HG03565 (cell line): ENCODE results near the gene CA10.
A peak's percentile ranks its signal among the peaks of the same experiment; 100 is the strongest.

Source experiments
- ATAC-seq: cut with Tn5 transposase; IDR thresholded peaks from one replicate; pipeline ENCODE4 v1.9.1; 2021; ENCODE audit warnings: mild to moderate bottlenecking, moderate library complexity; ENCODE audit not compliant: unreplicated experiment

Gene CA10

GRCh38 chr17:52147872-52148271 lies 10.6 kb downstream of the CA10 start:
- ATAC-seq, result peak; percentile 65

- no peak for ATAC-seq
Measured at GRCh38 chr17:52147431-52147830, 11.1 kb downstream of the CA10 start.

DNA sequence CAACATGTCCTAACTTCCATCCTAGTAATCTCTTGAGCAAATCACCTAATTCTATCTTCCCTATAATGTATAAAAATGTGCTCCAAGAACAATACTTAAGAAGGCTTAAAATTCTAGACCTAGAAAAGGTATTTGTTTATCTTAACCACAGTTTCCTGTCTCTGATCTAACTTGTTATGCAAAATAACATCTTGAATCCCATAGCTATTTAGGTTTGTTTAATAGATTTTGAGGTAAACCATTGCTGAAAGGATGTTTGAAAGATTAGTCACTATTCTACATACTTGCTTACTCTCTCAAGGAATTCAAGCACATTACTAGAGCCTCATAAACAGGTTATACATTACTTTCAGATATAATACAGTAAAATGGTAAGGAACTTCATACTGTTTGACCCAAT lies 13.0 kb downstream of the CA10 start:
- ATAC-seq, result no peak

GRCh38 chr17:52143542-52143941 lies 15.0 kb downstream of the CA10 start:
- ATAC-seq, result no peak

DNA sequence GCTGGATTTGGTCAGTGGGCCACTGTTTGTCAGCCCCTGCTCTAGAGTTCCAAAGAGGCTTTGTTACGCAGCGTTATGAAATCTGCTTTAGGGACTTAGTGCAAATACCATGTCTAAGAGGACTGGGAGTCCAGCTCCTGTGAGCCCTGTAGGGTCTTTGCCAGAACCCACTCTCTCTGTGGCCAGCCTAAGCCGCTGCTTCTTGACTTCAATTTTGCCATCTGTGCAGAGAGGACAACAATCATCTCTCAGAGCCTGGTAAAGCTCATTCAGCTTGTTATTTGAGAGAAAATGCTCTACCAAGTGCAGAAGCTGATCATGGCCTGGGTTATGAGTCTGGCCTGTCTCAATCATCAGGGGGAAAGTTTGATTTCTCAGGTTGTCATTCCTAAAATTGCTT lies 17.9 kb downstream of the CA10 start:
- no peak for ATAC-seq

- ATAC-seq, result no peak
Measured at GRCh38 chr17:52138752-52139151, 19.8 kb downstream of the CA10 start.

DNA sequence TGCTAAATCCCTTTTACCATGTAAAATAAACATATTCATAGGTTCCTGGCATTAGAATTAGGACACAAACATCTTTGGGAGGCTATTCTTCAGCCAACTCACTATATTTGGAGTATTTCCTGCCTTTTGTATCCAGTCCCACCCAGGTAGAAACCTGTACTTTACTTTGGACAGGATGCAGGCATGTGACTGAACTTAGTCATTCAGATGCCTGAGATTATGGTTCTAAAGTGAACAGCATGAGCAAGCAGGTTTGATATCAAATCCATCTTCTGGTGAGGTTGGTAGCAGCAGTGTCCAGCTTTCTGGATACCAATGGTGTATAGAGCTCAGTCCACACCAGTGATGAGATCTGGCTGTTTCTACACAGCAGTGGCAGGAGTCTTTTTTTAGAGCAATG lies 20.2 kb downstream of the CA10 start:
- ATAC-seq, result no peak

DNA sequence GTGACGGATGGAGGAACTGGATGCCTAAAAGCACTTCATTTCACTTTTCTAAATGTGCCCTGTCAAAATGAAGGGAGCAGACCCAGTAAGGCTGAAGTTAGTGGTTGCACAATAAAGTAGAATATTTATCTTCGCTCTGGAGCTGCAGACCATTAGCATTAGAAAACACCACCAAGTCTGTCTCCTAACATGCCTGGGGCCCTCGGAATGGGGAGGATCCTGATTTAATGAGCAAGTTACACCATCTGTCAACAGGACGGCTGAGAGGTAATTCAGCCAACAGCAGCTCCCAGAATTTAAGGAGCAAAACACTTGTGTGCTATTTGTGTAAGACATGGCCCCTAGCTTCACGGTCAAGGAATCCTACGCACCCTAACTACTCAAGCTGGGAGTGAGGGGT lies 22.3 kb downstream of the CA10 start:
- ATAC-seq, result no peak

DNA sequence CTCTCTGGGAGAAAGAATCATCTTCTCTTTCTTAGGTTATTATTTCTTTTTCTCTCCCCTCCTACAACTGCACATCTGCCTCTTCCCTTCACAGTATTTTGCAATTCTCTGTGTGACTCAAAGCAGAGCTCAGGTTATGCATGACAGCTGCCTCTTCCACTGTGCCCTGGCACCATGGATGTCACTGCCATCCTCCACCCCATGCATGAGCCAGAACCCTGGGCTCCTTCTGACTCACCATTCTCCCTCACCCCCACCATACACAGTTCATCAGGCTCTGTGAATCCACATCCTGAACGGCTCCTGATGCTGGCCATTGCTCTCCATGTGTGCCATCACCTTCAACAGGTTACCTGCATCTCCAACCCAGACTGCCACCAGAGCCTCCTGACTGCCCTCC lies 23.9 kb downstream of the CA10 start:
- ATAC-seq, result no peak

DNA sequence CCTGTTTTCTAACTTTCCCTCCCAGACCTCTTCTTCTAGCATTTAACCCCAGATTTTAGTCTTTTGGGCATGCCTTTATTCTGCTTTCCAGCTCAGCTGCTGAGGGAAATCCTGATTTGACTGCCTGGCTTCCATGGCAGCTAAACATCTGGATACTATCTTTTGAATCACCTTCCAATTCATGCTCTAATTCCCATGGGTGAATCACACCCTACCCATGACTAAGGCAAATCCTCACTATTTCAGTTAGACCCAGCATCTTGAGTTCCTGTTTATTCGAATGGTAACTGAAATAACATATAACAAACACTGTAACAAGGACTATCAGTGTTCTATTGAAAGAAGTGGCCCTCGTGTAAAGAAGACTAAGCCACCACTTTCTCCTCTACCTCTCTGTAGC lies 29.8 kb downstream of the CA10 start:
- ATAC-seq, result no peak

DNA sequence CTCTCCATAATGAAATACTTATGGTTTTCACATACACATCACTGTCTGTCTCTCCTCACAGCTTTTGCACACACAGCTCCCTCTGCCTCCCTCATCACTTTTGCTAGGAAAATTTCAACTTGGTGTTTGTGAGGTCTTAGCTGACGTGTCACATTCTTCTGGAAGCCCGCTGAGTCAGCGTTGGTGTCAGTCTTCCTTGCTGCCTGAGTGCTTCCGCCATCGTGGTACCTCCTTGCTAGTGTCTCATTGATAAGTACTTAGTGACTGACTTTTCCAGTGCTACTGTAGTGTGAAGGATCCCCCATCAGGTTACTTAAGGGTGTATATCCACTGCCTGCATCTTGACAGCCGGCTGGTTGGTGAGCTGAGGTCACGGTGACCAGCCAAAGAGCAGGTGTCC lies 33.5 kb downstream of the CA10 start:
- ATAC-seq, result no peak

DNA sequence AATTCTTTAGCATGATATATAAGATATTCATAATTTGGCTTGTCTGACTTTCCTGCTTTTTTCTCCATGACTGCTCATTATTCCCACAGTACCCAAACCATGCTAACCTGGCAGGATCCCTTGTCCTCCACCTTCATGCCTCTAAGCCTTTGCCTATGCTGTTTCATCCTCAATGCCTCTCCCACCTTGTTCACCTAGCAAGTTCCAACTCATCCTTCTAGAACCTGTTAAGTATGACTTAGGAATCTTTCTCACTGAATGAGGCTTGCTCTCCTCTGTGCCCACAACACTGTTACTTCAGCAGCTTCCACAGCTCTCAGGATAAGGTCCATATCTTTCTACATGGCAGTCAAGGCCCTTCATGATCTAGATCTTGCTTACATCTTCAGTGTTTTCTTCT lies 34.0 kb downstream of the CA10 start:
- ATAC-seq, result no peak

GRCh38 chr17:52120465-52120864 lies 38.0 kb downstream of the CA10 start:
- ATAC-seq, result no peak

DNA sequence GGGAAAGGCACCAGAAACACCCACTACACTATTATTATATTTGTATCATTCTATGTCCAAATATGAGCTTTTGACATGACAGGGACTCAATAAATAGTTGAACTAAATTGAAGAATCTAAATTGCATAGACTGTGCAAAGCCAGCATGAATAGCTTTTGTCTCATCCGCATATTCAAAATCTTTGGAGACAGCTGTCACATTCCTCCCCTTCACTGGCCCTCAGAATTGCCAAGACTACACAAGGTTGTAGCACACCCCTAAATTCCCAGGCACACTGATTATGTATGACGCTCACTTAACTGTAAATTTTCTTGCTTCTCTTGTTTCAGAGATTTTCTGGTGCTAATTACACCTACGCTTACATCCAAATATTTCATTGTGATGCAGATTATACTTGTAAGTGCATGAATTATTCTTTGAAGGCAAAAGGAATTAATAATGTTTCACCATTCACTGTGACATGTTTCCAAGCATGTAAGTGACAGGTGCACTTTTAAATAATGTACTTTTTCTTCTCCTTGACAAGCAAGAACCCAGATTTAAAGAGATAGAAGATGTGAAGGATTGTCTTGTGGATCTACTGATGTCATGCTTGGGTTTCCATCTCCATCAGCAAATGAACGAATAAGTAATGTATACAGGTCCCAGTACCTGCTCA lies 47.5 kb downstream of the CA10 start:
- no peak for ATAC-seq

DNA sequence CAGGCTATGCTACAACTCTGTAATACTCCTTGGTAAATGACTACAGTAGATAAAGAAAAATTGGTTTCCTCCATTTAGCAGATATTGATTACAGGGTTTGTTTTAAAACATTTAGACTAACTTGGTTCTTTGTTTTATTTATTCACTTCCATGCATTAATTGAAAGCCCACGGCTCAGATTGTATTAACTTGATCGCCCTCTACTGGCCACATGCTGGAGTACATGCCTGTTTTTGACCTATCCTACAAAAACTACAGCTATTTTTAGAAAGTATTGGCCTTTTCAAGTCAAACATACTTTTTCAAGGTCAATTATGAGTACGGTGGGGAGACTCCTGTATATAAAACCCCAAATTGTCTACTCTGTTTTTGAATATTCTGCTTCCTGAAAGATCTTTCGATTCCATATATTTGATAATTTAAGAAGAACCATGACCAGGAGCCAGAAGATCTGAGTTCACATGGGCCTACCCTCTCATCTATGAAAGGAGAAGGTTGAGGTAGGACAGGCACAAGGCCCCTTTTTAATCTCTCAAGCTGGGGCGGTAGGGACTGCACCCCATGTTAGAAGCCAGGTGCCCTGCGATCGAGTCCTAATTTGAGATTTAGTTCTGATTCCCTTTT lies 51.8 kb downstream of the CA10 start:
- ATAC-seq, result peak; percentile 54

GRCh38 chr17:52106072-52106471 lies 52.4 kb downstream of the CA10 start:
- ATAC-seq, result no peak

GRCh38 chr17:52105591-52105990 lies 52.9 kb downstream of the CA10 start:
- no peak for ATAC-seq

- ATAC-seq, result no peak
Measured at GRCh38 chr17:52096056-52096455, 62.5 kb downstream of the CA10 start.

- no peak for ATAC-seq
Measured at GRCh38 chr17:52084176-52084575, 74.3 kb downstream of the CA10 start.

DNA sequence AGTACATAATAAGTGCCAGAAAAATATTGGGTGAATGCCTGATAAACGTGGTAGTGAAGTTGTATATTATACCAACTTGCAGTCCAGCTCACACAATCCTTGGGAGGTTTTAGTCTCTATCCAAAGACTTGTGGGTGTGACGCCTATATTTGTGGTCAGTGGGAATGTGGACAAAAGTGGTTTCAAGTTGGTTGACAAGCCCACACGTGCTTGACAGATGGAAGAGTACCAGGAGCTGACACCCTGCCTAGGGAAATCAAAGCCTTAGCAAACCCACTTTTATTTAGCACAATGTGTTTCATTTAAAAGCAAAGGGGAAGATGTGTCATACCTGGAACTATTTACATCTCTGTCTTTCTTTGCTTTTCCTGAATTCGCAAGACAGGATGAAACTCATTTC lies 79.0 kb downstream of the CA10 start:
- no peak for ATAC-seq

DNA sequence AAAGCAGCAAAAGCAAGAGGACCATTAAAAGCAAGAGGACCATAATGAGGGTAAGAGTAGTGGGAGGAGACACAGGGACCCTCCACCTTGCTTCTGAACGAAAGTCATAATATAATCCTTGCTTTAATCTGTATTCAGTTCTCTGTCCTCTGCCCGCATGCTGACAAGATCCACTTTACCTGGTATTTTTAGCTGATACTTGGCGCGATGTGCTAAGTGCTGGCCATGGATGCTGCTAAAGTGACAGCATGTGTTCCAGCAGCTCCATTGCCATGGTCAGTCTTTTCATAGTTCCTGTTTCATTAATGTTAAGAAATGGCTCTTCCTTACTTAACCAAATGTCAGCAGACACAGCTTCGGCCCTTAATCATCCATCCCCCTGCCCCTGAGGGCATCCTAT lies 86.8 kb downstream of the CA10 start:
- ATAC-seq, result no peak

DNA sequence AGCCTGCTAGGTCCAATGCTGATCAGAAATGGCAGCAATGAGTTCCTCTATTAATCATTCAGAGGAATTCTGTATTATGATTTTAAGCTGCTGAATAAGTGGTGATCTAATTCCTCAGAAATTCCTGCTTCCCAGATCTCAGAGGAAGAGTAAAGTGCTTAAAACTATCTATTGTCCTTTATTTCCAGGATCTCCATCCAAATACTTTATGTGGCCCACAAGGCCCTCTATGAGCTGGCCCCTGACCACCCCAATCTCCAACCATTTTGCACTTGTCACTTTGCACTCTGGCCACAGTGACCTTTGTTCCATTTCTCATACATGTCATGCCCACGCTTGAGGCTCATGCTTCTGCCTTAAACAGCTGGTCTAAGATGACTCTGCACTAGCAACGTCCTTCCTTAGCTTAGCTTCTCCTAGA lies 93.7 kb downstream of the CA10 start:
- ATAC-seq, result no peak

DNA sequence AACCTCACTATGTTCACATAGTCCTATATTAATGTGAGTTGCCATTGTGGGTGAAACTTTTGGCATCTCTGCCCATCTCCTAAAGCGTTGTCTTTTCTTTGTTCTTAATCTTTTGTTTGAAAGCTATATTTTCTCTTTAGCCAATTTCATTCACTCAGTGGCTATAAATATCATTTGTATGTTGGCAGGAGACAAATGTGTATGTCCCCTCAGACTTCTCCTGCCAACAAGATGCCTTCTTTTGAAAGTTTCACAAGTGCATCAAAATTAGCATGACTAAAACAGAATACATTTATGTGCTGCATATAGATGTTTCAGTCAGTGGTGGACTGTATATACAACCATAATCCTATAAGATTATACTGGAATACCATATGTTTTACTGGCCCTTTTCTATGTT lies 109.0 kb downstream of the CA10 start:
- no peak for ATAC-seq
